Fibroblast of upper back skin (primary cell): ENCODE measurements around the gene HDAC9.

Experiments used
- DNase-seq: peaks from one replicate; pipeline ENCODE4 v3.0.0-alpha.2; 2013

HDAC9 gene

GRCh38 chr7:18597754-18598153 lies 102.2 kb downstream of the HDAC9 start:
- DNase-seq: no peak

DNA sequence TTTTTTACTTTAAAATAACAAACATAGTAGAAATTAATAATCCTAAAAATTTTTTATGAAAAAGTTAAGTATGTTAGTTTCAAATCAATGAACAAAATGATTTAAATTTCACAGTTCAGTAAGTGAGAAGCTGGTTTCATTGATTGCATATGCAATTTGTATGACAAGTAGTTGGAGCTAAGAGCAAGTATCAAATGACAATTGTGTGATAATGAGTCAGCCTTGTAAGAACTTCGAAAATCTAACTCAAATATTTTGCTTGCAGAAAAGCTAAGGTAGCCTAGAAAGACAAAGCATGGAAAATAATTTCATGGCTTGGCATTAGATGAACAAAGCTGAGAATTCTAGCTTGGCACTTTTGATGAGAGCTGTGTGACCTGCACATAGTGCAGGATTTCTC lies 111.5 kb downstream of the HDAC9 start:
- DNase-seq: peak; percentile 35

- DNase-seq: peak; percentile 23
Measured at GRCh38 chr7:18610331-18610948, 114.9 kb downstream of the HDAC9 start.

DNA sequence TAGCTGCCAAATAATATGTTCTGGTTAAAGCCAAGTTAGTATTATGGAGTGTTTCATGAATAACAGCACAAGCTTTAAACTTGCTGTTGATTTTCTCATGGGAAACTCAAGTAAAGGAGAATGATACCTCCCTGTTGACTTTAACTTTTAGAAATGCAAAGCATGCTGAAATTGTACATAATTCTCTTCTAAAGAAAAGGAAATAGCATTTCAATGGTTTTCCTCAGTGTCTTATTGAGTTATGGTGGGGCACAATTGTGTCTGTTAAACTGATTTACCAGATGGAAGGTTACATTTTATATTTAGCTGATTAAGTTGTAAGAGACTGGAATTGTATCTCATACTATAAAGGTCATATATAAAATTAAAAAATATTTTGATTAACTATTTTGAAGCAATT lies 119.3 kb downstream of the HDAC9 start:
- DNase-seq: no peak

DNA sequence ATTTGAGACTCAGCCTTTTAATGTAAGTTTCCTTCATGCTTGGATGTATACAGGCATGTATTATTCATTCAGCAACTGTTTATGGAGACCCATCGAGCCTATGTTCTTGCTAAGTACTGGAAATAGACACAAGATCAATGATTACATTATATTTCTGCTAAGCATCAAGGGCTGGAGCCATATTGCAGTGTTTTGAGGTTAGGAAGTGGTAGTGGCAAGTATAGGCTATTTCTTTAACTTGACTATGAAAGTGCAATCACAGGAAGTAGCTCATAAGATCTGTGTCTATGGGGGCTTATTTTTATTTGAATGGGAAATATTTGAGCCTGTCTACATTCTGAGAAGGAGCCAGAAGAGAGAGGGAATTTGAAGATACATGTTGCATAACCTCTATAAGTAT lies 123.8 kb downstream of the HDAC9 start:
- no peak for DNase-seq

DNA sequence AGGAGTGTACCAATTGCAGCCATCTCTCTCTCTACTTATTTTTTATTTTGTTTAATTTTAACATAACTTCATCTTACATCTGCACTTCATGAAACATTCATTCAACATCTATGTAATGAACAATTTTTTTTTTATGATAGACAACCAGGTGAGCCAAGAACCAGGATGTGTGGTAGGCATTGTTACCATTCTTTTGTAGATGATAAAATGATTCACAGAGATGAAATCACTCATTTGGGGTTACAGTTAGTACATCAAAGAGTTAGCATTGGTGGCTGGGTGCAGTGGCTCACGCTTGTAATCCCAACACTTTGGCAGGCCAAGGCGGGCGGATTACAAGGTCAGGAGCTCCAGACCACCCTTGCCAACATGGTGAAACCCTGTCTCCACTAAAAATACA lies 127.8 kb downstream of the HDAC9 start:
- no peak for DNase-seq

- DNase-seq: no peak
Measured at GRCh38 chr7:18624459-18624858, 128.9 kb downstream of the HDAC9 start.

GRCh38 chr7:18626086-18626485 lies 130.5 kb downstream of the HDAC9 start:
- no peak for DNase-seq

- peak; percentile 32 for DNase-seq
Measured at GRCh38 chr7:18626717-18627116, 131.2 kb downstream of the HDAC9 start.

DNA sequence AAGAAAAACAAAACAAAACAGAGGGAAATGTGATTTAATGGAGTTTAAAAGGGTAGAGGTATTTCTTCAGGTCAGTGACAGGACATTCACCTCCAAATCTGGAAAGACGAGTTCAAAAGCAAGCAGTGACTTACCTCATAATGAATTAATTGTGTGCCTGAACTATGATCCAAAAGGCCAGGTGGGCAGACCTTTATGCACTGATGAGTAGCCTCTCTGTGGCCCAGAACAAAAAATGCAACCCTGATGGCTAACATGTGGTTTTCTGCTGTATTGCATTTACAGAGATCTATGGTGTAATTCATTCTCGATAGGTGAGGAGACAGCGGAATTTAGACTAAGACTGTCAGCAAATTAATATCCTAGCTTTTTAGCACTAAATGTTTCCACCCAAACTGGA lies 142.0 kb downstream of the HDAC9 start:
- no peak for DNase-seq

GRCh38 chr7:18638594-18639452 lies 143.3 kb downstream of the HDAC9 start:
- DNase-seq: no peak

- DNase-seq: no peak
Measured at GRCh38 chr7:18639711-18640110, 144.2 kb downstream of the HDAC9 start.

DNA sequence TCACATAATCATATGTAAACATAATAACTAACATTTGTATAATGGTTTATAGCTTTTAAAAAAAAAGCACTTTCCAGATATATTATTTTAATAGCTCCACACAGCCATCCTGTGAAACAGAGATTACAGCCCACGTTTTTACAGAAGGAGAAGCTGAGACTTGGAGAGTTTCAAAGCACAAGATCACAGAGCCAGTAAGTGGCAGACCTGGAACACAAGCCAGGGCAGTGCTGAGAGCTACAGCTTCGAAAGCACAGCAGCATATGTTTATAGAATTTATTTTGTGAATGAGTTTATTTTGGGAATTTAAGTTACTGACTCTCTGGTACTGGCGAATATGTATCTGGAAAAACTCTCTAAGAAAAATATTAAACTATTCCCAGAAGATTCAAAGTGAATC lies 149.4 kb downstream of the HDAC9 start:
- DNase-seq: no peak

GRCh38 chr7:18647582-18647981 lies 152.0 kb downstream of the HDAC9 start:
- no peak for DNase-seq

DNA sequence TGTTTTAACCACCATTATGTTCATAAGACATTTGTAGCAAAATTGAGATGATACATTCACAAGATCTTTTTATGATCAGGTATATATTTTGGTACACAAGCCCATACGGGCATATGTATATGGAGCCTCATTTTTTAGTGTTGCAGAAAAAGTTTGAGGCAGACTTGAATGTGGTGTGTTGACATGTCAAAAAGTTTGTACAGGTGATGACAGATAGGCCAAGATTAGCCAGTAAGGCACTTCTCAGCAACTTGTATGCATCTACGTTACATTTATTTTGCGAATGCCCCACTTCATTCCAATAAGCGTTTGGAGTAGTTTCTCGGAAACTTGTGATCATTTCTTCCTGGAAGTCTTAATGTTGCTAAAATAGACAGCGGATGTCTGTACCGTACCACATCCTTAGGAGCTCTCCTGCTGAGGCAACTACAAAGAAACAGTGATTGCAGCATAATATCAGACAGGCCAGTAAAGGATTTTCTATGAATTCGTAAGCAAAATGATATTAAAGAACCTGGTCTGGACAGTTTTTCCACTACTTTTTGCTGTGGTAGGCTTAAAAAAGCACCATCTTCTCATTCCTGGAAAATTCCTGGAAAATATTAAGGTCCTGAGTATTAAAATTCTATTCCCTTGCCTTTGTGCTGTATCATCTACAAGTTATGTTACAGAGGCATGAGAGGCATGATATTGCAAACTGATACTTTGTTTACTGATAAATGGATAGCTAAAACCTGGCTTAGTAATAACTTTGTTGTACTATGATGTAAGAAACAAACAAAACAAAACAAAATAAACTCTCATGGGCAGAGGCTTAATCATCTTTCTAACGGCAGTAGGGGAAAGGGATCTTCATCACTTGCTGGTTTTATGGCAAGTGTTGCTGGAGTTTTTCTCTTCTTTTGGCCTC lies 153.6 kb downstream of the HDAC9 start:
- no peak for DNase-seq

GRCh38 chr7:18653381-18654155 lies 158.0 kb downstream of the HDAC9 start:
- DNase-seq: peak; percentile 74

DNA sequence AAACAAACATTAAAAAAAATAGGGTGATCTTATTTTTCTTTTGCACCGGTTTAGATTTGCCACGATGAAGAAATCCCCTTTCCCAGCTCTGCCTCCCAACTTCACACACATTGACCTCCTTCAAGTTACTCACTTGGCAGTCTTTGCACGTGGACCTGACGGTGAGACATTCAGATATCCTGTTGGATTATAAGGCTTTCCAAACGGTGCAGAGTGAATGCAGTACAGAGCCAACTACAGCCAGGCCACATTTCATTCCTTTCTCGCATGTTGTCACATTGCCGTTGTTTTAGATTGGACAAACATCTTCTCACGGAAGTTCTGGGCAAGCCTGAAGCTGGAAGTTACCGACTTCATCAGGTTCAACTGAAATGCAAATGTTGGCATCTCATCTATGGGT lies 159.2 kb downstream of the HDAC9 start:
- no peak for DNase-seq

- peak; percentile 25 for DNase-seq
Measured at GRCh38 chr7:18655506-18655905, 160.0 kb downstream of the HDAC9 start.

GRCh38 chr7:18655912-18656311 lies 160.4 kb downstream of the HDAC9 start:
- DNase-seq: no peak

GRCh38 chr7:18656362-18656761 lies 160.8 kb downstream of the HDAC9 start:
- DNase-seq: no peak

DNA sequence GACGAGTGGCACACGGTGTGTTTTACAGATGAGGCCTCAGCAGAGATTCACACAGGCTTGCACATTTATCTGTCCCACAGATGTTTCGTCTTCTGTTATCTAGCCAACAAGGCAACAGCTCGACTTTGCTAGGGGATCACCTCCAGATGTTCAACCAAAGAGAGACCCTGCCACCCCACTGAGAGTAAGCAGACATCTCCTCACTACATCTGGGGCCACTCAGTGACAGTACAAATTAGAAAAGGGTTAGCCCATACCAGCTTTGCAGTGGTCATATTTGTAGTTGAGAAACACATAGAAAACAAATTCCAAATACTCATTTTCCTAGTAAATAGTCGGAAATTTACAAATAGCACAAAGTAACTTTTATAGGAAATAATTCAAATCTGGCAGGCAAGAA lies 164.2 kb downstream of the HDAC9 start:
- no peak for DNase-seq

- DNase-seq: no peak
Measured at GRCh38 chr7:18663321-18663720, 167.8 kb downstream of the HDAC9 start.
